GM19025 (cell line): ENCODE data around the gene KCTD16.

ENCODE experiments used
- ATAC-seq: cut with Tn5 transposase; IDR thresholded peaks from one replicate; pipeline ENCODE4 v1.9.1; 2021; ENCODE audit warnings: mild to moderate bottlenecking, low read depth, moderate library complexity; ENCODE audit not compliant: unreplicated experiment

The KCTD16 gene

GRCh38 chr5:144162686-144163085 lies 8.0 kb upstream of the KCTD16 start:
- no peak for ATAC-seq

GRCh38 chr5:144166696-144167095 lies 4.0 kb upstream of the KCTD16 start:
- ATAC-seq = no peak

- no peak for ATAC-seq
Observed at GRCh38 chr5:144167998-144168397, 2.7 kb upstream of the KCTD16 start.

GRCh38 chr5:144169904-144170275 lies 783 bp upstream of the KCTD16 start:
- no peak for ATAC-seq

GRCh38 chr5:144173766-144174165 lies 3.1 kb downstream of the KCTD16 start:
- no peak for ATAC-seq

GRCh38 chr5:144177548-144177947 lies 6.9 kb downstream of the KCTD16 start:
- no peak for ATAC-seq

- ATAC-seq = no peak
Observed at GRCh38 chr5:144179226-144179625, 8.6 kb downstream of the KCTD16 start.

- no peak for ATAC-seq
Observed at GRCh38 chr5:144183254-144183889, 12.7 kb downstream of the KCTD16 start.

GRCh38 chr5:144187699-144188294 lies 17.1 kb downstream of the KCTD16 start:
- ATAC-seq = peak; percentile 60

GRCh38 chr5:144189800-144190429 lies 19.2 kb downstream of the KCTD16 start:
- peak; percentile 28 for ATAC-seq

- ATAC-seq = no peak
Observed at GRCh38 chr5:144191531-144191930, 20.9 kb downstream of the KCTD16 start.

- ATAC-seq = peak; percentile 86
Observed at GRCh38 chr5:144191998-144192397, 21.3 kb downstream of the KCTD16 start.

- no peak for ATAC-seq
Observed at GRCh38 chr5:144192661-144193060, 22.0 kb downstream of the KCTD16 start.

GRCh38 chr5:144194144-144194543 lies 23.5 kb downstream of the KCTD16 start:
- no peak for ATAC-seq

- ATAC-seq = no peak
Observed at GRCh38 chr5:144195448-144195847, 24.8 kb downstream of the KCTD16 start.

GRCh38 chr5:144196612-144197011 lies 25.9 kb downstream of the KCTD16 start:
- no peak for ATAC-seq

- no peak for ATAC-seq
Observed at GRCh38 chr5:144198386-144198785, 27.7 kb downstream of the KCTD16 start.

GRCh38 chr5:144201588-144201987 lies 30.9 kb downstream of the KCTD16 start:
- no peak for ATAC-seq

- no peak for ATAC-seq
Observed at GRCh38 chr5:144202072-144202471, 31.4 kb downstream of the KCTD16 start.

- ATAC-seq = no peak
Observed at GRCh38 chr5:144202726-144203125, 32.1 kb downstream of the KCTD16 start.

GRCh38 chr5:144203750-144204596 lies 33.3 kb downstream of the KCTD16 start:
- ATAC-seq = no peak
